Panc1 (cell line): ENCODE data around the gene BBX. TPM values are rescaled to one million over a fixed set of nuclear protein-coding genes. Genes with fewer than 3 reads are reported as not detected.

Experiments
- ATAC-seq: fragments of 200-7000 bp; cut with Tn5 transposase; 2 replicates; pipeline ENCODE4 v1.9.1; 2020; ENCODE audit warnings: mild to moderate bottlenecking, moderate library complexity
- BruUV-seq: library from RNA; stranded (reverse); fragments of 400-500 nt; replicated peaks from 2 replicates; lab custom pipeline; 2021; lab: Mats Ljungman, UMichigan
- CTCF ChIA-PET: fragments of 300-600 bp; sonication (Branson Sonifier 250); formaldehyde crosslinking; loops from one replicate; lab custom pipeline; 2022; ENCODE audit warnings: antibody characterized with exemption; lab: Charles Lee
- POLR2A ChIA-PET: fragments of 300-600 bp; sonication (Branson Sonifier 250); formaldehyde crosslinking; loops from one replicate; lab custom pipeline; 2022; ENCODE audit warnings: antibody characterized with exemption; lab: Charles Lee
- DNase-seq: peaks from one replicate; pipeline ENCODE4 v3.0.0-alpha.2; 2010; ENCODE audit warnings: low read depth, low spot score
- H3K27ac ChIP-seq: 2 replicates; pipeline ENCODE4 v1.5.1; 2011; ENCODE audit warnings: mild to moderate bottlenecking, low read length, inconsistent platforms
- H3K27me3 ChIP-seq: fragments of 200-500 bp; sonication (Bioruptor generic); 2 replicates; pipeline ENCODE4 v1.6.0; 2014; ENCODE audit warnings: low read length, inconsistent platforms; ENCODE audit not compliant: control insufficient read depth, insufficient read depth
- H3K36me3 ChIP-seq: fragments of 200-500 bp; sonication (Bioruptor generic); 2 replicates; pipeline ENCODE4 v1.5.1; 2014; ENCODE audit warnings: inconsistent platforms, mild to moderate bottlenecking, low read length, moderate library complexity; ENCODE audit not compliant: control insufficient read depth, insufficient read depth
- H3K4me1 ChIP-seq: 2 replicates; pipeline ENCODE4 v1.5.1; 2011; ENCODE audit warnings: inconsistent platforms, mild to moderate bottlenecking, low read length, moderate library complexity; ENCODE audit not compliant: control insufficient read depth, insufficient read depth
- H3K4me3 ChIP-seq, 2 experiments: 2 replicates each; pipeline ENCODE4 v1.5.1; 2011 to 2012; ENCODE audit warnings: low read depth in 2 of 2, low read length in 2 of 2, mild to moderate bottlenecking in 2 of 2, inconsistent platforms in 1 of 2, moderate library complexity in 1 of 2
- H3K9me3 ChIP-seq: fragments of 200-500 bp; sonication (Bioruptor generic); 2 replicates; pipeline ENCODE4 v1.5.1; 2014; ENCODE audit warnings: low read depth, mild to moderate bottlenecking, inconsistent platforms, low read length, moderate library complexity; ENCODE audit not compliant: control insufficient read depth, insufficient read depth
- CTCF ChIP-seq: fragments of 450-650 bp; IDR thresholded peaks from 2 replicates; pipeline ENCODE4 v1.5.1; 2017; ENCODE audit warnings: mild to moderate bottlenecking
- POLR2AphosphoS5 ChIP-seq: IDR thresholded peaks from 2 replicates; pipeline ENCODE4 v1.6.1; 2012; ENCODE audit warnings: mild to moderate bottlenecking, low read depth, low read length, moderate library complexity
- SIN3A ChIP-seq: IDR thresholded peaks from 2 replicates; pipeline ENCODE4 v1.6.1; 2012; ENCODE audit warnings: low read depth, mild to moderate bottlenecking, low read length, moderate library complexity, borderline replicate concordance; ENCODE audit not compliant: insufficient read depth
- TCF7L2 ChIP-seq: IDR thresholded peaks from 2 replicates; pipeline ENCODE4 v1.6.1; 2011; ENCODE audit warnings: mild to moderate bottlenecking, low read depth, low read length, inconsistent platforms
- in situ Hi-C: cut with HindIII; loops from 2 replicates; pipeline ENCODE4 v1.10.0; 2016; ENCODE audit warnings: low sequenced_read_pairs, low pct_unique_long_range_greater_than_20kb
- intact Hi-C: fragments of 100-400 bp; cut with micrococcal nuclease; formaldehyde crosslinking; loops from one replicate; pipeline ENCODE4 v1.10.0; 2022; ENCODE audit not compliant: unreplicated experiment
- total RNA-seq: library from RNA; stranded (reverse); gene quantifications from one replicate; pipeline ENCODE4 v1.2.1, GENCODE V29; 2021; ENCODE audit not compliant: unreplicated experiment
- TF ChIP-seq, protein P1 (sequence below), 2 experiments: IDR thresholded peaks; 2 replicates each; pipeline ENCODE4 v1.6.1; 2011 to 2012; ENCODE audit warnings: low read depth in 2 of 2, control low read depth in 1 of 2, low read length in 1 of 2, mild to moderate bottlenecking in 1 of 2, moderate library complexity in 1 of 2; ENCODE audit not compliant: insufficient read depth in 1 of 2

BBX gene
- total RNA-seq, 1 experiment from 2014 or later = 28.5 TPM

- Histone ChIP-seq H3K9me3 (no peaks in the 10 kb centered on the region), H3K4me1 (no peaks in the 10 kb centered on the region), H3K27me3 (0 out of 2 replicates have a peak, but pooled peaks cover 2% of the 10 kb centered on the region), H3K36me3 (no peaks in the 10 kb centered on the region), H3K4me3 (no peak overlapping the region), H3K27ac (no peak overlapping the region)
- ChIA-PET POLR2A (no interaction called here), CTCF (no interaction called here)
- intact Hi-C loops = no loop called here
- in situ Hi-C loops = no loop called here
- BruUV-seq = no TSS peak
- no peak for DNase-seq
- TF ChIP-seq CTCF = no peak
- TF ChIP-seq, protein P1, sequence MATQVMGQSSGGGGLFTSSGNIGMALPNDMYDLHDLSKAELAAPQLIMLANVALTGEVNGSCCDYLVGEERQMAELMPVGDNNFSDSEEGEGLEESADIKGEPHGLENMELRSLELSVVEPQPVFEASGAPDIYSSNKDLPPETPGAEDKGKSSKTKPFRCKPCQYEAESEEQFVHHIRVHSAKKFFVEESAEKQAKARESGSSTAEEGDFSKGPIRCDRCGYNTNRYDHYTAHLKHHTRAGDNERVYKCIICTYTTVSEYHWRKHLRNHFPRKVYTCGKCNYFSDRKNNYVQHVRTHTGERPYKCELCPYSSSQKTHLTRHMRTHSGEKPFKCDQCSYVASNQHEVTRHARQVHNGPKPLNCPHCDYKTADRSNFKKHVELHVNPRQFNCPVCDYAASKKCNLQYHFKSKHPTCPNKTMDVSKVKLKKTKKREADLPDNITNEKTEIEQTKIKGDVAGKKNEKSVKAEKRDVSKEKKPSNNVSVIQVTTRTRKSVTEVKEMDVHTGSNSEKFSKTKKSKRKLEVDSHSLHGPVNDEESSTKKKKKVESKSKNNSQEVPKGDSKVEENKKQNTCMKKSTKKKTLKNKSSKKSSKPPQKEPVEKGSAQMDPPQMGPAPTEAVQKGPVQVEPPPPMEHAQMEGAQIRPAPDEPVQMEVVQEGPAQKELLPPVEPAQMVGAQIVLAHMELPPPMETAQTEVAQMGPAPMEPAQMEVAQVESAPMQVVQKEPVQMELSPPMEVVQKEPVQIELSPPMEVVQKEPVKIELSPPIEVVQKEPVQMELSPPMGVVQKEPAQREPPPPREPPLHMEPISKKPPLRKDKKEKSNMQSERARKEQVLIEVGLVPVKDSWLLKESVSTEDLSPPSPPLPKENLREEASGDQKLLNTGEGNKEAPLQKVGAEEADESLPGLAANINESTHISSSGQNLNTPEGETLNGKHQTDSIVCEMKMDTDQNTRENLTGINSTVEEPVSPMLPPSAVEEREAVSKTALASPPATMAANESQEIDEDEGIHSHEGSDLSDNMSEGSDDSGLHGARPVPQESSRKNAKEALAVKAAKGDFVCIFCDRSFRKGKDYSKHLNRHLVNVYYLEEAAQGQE (IDR thresholded peaks at IDR 0.05; ENCODE audit: insufficient read depth in 1 of 2, low read depth in 2 of 2, low read length in 1 of 2) = no peak
- no peak for TF ChIP-seq SIN3A
- no peak for TF ChIP-seq POLR2AphosphoS5
- TF ChIP-seq TCF7L2 = no peak
- ATAC-seq = no peak
Observed at GRCh38 chr3:107813026-107813425, 290.3 kb downstream of the BBX start.

GRCh38 chr3:107816107-107816506 lies 293.3 kb downstream of the BBX start:
- no peak overlapping the region for H3K27ac ChIP-seq
- no peaks in the 10 kb centered on the region for H3K4me1 ChIP-seq
- TF ChIP-seq SIN3A (no peak), CTCF (no peak), TCF7L2 (no peak), POLR2AphosphoS5 (no peak)
- TF ChIP-seq, protein P1 (IDR thresholded peaks at IDR 0.05; ENCODE audit: insufficient read depth in 1 of 2, low read depth in 2 of 2, low read length in 1 of 2) = no peak
- in situ Hi-C loops = no loop called here
- BruUV-seq = no TSS peak
- DNase-seq (no peak), ATAC-seq (no peak)
- no peaks in the 10 kb centered on the region for H3K36me3 ChIP-seq
- ChIA-PET CTCF (no interaction called here), POLR2A (no interaction called here)
- intact Hi-C loops = no loop called here
- 0 out of 2 replicates have a peak, but pooled peaks cover 2% of the 10 kb centered on the region for H3K27me3 ChIP-seq
- no peak overlapping the region for H3K4me3 ChIP-seq
- H3K9me3 ChIP-seq = no peaks in the 10 kb centered on the region
